ENCODE results near the gene ARPP21.
A peak's percentile ranks its signal among the peaks of the same experiment; 100 is the strongest.

Gene ARPP21

GRCh38 chr3:35675621-35676020 is 36.3 kb downstream of the ARPP21 start:
- no peak for TF ChIP-seq POLR2A (IDR thresholded peaks at IDR 0.05; ENCODE audit: low read length)
- TF ChIP-seq GATA1 (IDR thresholded peaks at IDR 0.05; ENCODE audit: low read depth, low read length) = no peak

GRCh38 chr3:35677797-35678196 is 38.5 kb downstream of the ARPP21 start:
- TF ChIP-seq GATA1 (IDR thresholded peaks at IDR 0.05; ENCODE audit: low read depth, low read length) (no peak), POLR2A (IDR thresholded peaks at IDR 0.05; ENCODE audit: low read length) (no peak)
- no peak for DNase-seq

More at GRCh38 chr3:35675621-35676020, 36.3 kb downstream of the ARPP21 start:
- no peak for DNase-seq

- TF ChIP-seq POLR2A (IDR thresholded peaks at IDR 0.05; ENCODE audit: low read length) (no peak), GATA1 (IDR thresholded peaks at IDR 0.05; ENCODE audit: low read depth, low read length) (no peak)
- no peak for DNase-seq
Measured at GRCh38 chr3:35678643-35679161, 39.4 kb downstream of the ARPP21 start.

- TF ChIP-seq GATA1 (IDR thresholded peaks at IDR 0.05; ENCODE audit: low read depth, low read length) (no peak), POLR2A (IDR thresholded peaks at IDR 0.05; ENCODE audit: low read length) (no peak)
Measured at GRCh38 chr3:35679409-35680080, 40.2 kb downstream of the ARPP21 start.

GRCh38 chr3:35680866-35681650 is 41.7 kb downstream of the ARPP21 start:
- TF ChIP-seq GATA1 (IDR thresholded peaks at IDR 0.05; ENCODE audit: low read depth, low read length) (no peak), POLR2A (IDR thresholded peaks at IDR 0.05; ENCODE audit: low read length) (no peak)
- no peak for DNase-seq

More at GRCh38 chr3:35679409-35680080, 40.2 kb downstream of the ARPP21 start:
- no peak for DNase-seq

GRCh38 chr3:35685153-35685552 is 45.8 kb downstream of the ARPP21 start:
- TF ChIP-seq POLR2A (IDR thresholded peaks at IDR 0.05; ENCODE audit: low read length) (no peak), GATA1 (IDR thresholded peaks at IDR 0.05; ENCODE audit: low read depth, low read length) (no peak)
- no peak for DNase-seq

GRCh38 chr3:35688826-35689225 is 49.5 kb downstream of the ARPP21 start:
- TF ChIP-seq GATA1 (IDR thresholded peaks at IDR 0.05; ENCODE audit: low read depth, low read length) = no peak
- TF ChIP-seq POLR2A (IDR thresholded peaks at IDR 0.05; ENCODE audit: low read length) = no peak
- DNase-seq = no peak

GRCh38 chr3:35690271-35690670 is 50.9 kb downstream of the ARPP21 start:
- DNase-seq = peak; percentile 7 to 70
- TF ChIP-seq GATA1 (IDR thresholded peaks at IDR 0.05; ENCODE audit: low read depth, low read length) (no peak), POLR2A (IDR thresholded peaks at IDR 0.05; ENCODE audit: low read length) (no peak)

- no peak for TF ChIP-seq POLR2A (IDR thresholded peaks at IDR 0.05; ENCODE audit: low read length)
- no peak for TF ChIP-seq GATA1 (IDR thresholded peaks at IDR 0.05; ENCODE audit: low read depth, low read length)
Measured at GRCh38 chr3:35705904-35706303, 66.6 kb downstream of the ARPP21 start.

GRCh38 chr3:35707904-35708303 is 68.6 kb downstream of the ARPP21 start:
- no peak for DNase-seq

More at GRCh38 chr3:35705904-35706303, 66.6 kb downstream of the ARPP21 start:
- DNase-seq = no peak

GRCh38 chr3:35708394-35709271 is 69.3 kb downstream of the ARPP21 start:
- TF ChIP-seq POLR2A (IDR thresholded peaks at IDR 0.05; ENCODE audit: low read length) (no peak), GATA1 (IDR thresholded peaks at IDR 0.05; ENCODE audit: low read depth, low read length) (no peak)
- no peak for DNase-seq

More at GRCh38 chr3:35707904-35708303, 68.6 kb downstream of the ARPP21 start:
- TF ChIP-seq POLR2A (IDR thresholded peaks at IDR 0.05; ENCODE audit: low read length) = no peak
- no peak for TF ChIP-seq GATA1 (IDR thresholded peaks at IDR 0.05; ENCODE audit: low read depth, low read length)

GRCh38 chr3:35709691-35710090 is 70.4 kb downstream of the ARPP21 start:
- no peak for TF ChIP-seq POLR2A (IDR thresholded peaks at IDR 0.05; ENCODE audit: low read length)
- no peak for TF ChIP-seq GATA1 (IDR thresholded peaks at IDR 0.05; ENCODE audit: low read depth, low read length)
- DNase-seq = no peak

GRCh38 chr3:35710554-35710953 is 71.2 kb downstream of the ARPP21 start:
- TF ChIP-seq GATA1 (IDR thresholded peaks at IDR 0.05; ENCODE audit: low read depth, low read length) = no peak
- no peak for TF ChIP-seq POLR2A (IDR thresholded peaks at IDR 0.05; ENCODE audit: low read length)
- DNase-seq = no peak
